Measurements from ENCODE around the gene EYS. TPM values are rescaled to one million over a fixed set of nuclear protein-coding genes. Genes with fewer than 3 reads are reported as not detected.

The EYS gene
- total and polyA plus RNA-seq, 2 of the 8 experiments (the other 6 are each of a cell fraction or from before 2014, with no cell fraction given) = 0.05 to 0.13 TPM

DNA sequence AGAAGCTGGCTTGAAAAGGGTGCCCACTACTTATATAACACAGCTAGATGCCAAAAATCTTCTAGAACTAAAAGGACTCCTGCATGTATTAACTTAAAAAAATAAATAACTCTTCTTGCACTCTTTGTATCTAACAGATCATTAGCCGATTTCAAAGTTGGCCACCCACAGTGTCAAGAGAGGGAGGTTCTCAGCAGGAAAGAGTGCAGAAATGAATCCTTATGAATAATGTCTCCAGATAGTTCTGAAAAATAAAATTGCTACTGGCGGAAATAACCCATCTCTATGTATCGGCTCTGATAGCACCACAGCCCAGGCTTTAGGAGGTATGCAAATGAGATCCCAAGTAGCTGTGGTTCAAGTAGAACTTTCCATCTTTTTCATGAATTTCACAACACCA lies 1838.7 kb downstream of the EYS start:
- Histone ChIP-seq H4K8ac (ENCODE audit: extremely low read depth, insufficient read depth, low read length) (no peak overlapping the region), H2BK5ac (ENCODE audit: low read depth, low read length) (no peak overlapping the region), H2AFZ (ENCODE audit: low read length) (no peak overlapping the region), H3K79me1 (ENCODE audit: low read depth, low read length) (no peaks in the 10 kb centered on the region), H3K56ac (replicated peaks; ENCODE audit: insufficient read length, low read depth, low read length) (no peak overlapping the region), H4K91ac (replicated peaks; ENCODE audit: insufficient read length, low read length) (no peak overlapping the region), H3K9me3 (ENCODE audit: insufficient read depth in 2 of 2, low read depth in 1 of 2, low read length in 1 of 2) (0 out of 4 replicates have a peak, but pooled peaks cover 0 to 2% of the 10 kb centered on the region in 2 experiments), H3K23me2 (ENCODE audit: low read depth, low read length) (no peaks in the 10 kb centered on the region), H4K5ac (ENCODE audit: insufficient read length, low read depth, low read length) (no peak overlapping the region), H3K36me3 (ENCODE audit: control insufficient read depth in 2 of 4, insufficient read depth in 4 of 4, low read length in 3 of 4) (no peaks in the 10 kb centered on the region), H3K23ac (ENCODE audit: insufficient read length) (no peak overlapping the region), H3K79me2 (ENCODE audit: control insufficient read depth in 1 of 2, insufficient read depth in 2 of 2, low read length in 2 of 2) (no peaks in the 10 kb centered on the region), H3K27ac (ENCODE audit: low read depth, low read length) (no peak overlapping the region), H3K9ac (replicated peaks in 1 of 4; ENCODE audit: extremely low read depth in 1 of 4, low read depth in 3 of 4, low read length in 3 of 4) (no peak overlapping the region), H4K20me1 (replicated peaks in 1 of 2; ENCODE audit: control insufficient read depth in 1 of 2, insufficient read depth in 2 of 2, low read length in 2 of 2) (no peaks in the 10 kb centered on the region), H2BK12ac (ENCODE audit: low read depth, low read length) (no peak overlapping the region), H2BK15ac (ENCODE audit: low read length) (no peak overlapping the region), H3K4me3 (ENCODE audit: extremely low read depth in 1 of 4, insufficient read depth in 2 of 4, low read depth in 3 of 4, low read length in 4 of 4) (no peak overlapping the region), H3K14ac (ENCODE audit: insufficient read length) (no peak overlapping the region), H2BK120ac (replicated peaks; ENCODE audit: low read depth, low read length) (no peak overlapping the region), H3K4me1 (replicated peaks in 1 of 4; ENCODE audit: control insufficient read depth in 3 of 4, insufficient read depth in 4 of 4, low read length in 3 of 4) (no peaks in the 10 kb centered on the region), H3K27me3 (replicated peaks in 1 of 4; ENCODE audit: control insufficient read depth in 3 of 4, extremely low read depth in 1 of 4, insufficient read depth in 3 of 4, low read length in 3 of 4) (peaks cover 0 to 2% (median 0%) of the 10 kb centered on the region in 4 experiments; a peak in 1 of 7 replicates), H3K4me2 (ENCODE audit: insufficient read depth in 1 of 2, low read depth in 2 of 2, low read length in 2 of 2) (no peak overlapping the region), H3K18ac (ENCODE audit: extremely low read depth, low read length) (no peak overlapping the region), H3K4ac (replicated peaks; ENCODE audit: insufficient read length, low read depth, low read length) (no peak overlapping the region), H2BK20ac (ENCODE audit: low read length) (no peak overlapping the region), H2AK5ac (ENCODE audit: low read depth, low read length) (no peak overlapping the region)
- ChIA-PET CTCF (ENCODE audit: partially characterized antibody) (interaction anchor here (0.6 to 2.4 kb wide), 3 partner anchors 13 to 141 kb away, joined by 3 to 8 read pairs (median 4); no protein-coding TSS in a partner anchor), POLR2A (ENCODE audit: partially characterized antibody) (no interaction called here)
- DNase-seq (ENCODE audit: low read depth in 1 of 2, low spot score in 2 of 2) (no peak), FAIRE-seq (no peak)
- WGBS, 2 experiments (ENCODE audit: extremely low coverage in 1 of 2, insufficient coverage in 1 of 2, insufficient read length in 1 of 2, insufficient replicate concordance in 2 of 2, low coverage in 1 of 2, low lambda C conversion rate in 2 of 2, missing lambda C conversion rate in 1 of 2) = 91% methylated on average over 3 of the region's 3 CpGs; no CpG with 5 or more reads in 1 of the 2 experiments
- no peak for TF ChIP-seq KDM1A (IDR thresholded peaks at IDR 0.05; ENCODE audit: borderline replicate concordance, low read length)

Measured in H1 (cell line).